Stimulated activated CD4-positive, alpha-beta T cell treated with anti-CD3 and anti-CD28 coated beads, TNF-alpha, amount 100 ng/mL, for 24 hours (primary cell): ENCODE measurements around the gene FAM131A.

Experiments
- DNase-seq, 3 experiments: peaks; one replicate each; pipeline ENCODE4 v3.0.0-alpha.2; 2020; ENCODE audit warnings: low read depth in 3 of 3

The FAM131A gene

DNA sequence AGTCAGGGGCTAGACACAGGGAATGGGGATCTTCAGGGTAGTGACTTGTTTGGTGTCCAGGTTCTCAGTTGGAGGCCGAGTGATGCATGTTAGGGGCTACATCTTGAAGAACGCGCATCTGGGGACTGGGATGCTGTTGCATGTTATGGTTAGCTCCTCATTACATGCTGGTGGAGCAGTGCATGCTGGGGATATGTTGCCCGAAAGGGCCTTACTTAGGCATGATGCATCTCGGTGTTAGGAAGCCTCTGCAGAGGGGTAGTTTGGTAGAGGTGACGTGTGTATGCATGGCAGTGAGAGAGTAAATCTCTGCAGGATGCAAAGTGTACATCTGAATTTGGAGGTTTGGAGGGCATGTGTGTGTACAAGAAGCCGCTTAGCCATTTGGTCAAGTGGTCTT, 20.6 kb upstream of the FAM131A start:
- no peak for DNase-seq

DNA sequence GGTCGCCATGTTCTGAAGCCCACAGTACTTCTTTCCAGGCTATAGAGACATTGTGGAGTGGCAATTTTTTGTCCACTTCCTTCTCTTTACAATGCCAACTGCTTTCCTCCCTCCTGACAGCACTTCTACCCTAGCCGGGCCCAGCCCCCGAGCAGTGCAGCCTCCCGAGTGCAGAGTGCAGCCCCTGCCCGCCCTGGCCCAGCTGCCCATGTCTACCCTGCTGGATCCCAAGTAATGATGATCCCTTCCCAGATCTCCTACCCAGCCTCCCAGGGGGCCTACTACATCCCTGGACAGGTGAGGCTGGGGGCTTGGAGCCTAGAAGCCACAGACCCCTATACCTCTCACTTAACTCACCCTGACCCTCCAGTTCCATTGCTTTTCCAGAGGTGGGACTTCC, 20.2 kb upstream of the FAM131A start:
- DNase-seq, result no peak

DNA sequence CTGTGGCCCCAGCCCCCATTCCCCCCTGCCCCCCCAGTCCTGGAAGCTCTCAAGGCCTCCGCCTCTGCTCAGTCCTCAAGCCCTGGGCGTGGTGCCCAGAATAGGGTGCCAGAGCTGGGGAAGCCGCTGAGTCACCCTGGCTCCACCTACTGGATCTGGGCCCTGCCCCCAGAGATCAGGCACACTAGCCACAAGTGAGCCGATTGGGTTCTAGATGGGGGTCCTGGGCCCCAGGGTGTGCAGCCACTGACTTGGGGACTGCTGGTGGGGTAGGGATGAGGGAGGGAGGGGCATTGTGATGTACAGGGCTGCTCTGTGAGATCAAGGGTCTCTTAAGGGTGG, 17.3 kb upstream of the FAM131A start:
- DNase-seq, result peak in 1 of 3 experiments; percentile 59

DNA sequence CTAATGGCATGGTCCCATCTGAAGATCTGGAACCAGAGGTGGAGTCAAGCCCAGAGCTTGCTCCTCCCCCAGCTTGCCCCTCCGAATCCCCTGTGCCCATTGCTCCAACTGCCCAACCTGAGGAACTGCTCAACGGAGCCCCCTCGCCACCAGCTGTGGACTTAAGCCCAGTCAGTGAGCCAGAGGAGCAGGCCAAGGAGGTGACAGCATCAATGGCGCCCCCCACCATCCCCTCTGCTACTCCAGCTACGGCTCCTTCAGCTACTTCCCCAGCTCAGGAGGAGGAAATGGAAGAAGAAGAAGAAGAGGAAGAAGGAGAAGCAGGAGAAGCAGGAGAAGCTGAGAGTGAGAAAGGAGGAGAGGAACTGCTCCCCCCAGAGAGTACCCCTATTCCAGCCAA, 15.7 kb upstream of the FAM131A start:
- DNase-seq, result no peak

DNA sequence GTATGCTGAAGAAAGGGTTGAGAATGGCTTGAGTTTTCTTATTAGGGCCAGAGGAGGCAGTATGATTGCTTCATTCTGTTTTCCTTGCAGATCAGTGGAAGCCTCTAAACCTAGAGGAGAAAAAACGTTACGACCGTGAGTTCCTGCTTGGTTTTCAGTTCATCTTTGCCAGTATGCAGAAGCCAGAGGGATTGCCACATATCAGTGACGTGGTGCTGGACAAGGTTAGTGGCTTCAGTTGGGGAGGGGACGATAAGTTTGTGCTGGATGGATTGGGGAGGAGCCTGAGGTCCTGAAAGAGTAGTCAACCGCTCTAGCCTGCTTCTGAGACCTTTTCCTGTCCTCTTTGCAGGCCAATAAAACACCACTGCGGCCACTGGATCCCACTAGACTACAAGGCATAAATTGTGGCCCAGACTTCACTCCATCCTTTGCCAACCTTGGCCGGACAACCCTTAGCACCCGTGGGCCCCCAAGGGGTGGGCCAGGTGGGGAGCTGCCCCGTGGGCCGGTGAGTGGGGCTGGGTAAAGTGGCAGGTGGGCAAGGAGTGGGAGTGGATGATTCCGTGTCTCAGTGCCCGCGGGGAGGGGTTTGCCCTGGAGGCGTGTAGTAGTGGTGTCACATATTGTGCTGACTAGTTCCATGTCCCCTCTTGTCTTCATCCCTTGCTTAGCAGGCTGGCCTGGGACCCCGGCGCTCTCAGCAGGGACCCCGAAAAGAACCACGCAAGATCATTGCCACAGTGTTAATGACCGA, 14.5 kb upstream of the FAM131A start:
- no peak for DNase-seq

DNA sequence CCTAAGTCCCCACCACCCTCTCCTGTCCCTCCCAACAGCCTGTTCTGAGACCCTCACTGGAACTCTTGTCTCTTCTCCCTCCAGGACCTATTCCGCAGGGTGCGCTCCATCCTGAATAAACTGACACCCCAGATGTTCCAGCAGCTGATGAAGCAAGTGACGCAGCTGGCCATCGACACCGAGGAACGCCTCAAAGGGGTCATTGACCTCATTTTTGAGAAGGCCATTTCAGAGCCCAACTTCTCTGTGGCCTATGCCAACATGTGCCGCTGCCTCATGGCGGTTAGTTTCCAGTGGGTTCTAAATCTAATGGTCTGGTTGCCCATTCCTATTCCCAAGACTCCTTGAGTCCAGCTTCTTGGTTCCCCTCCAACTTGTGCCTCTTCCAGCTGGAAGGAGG, 13.7 kb upstream of the FAM131A start:
- DNase-seq, result no peak

DNA sequence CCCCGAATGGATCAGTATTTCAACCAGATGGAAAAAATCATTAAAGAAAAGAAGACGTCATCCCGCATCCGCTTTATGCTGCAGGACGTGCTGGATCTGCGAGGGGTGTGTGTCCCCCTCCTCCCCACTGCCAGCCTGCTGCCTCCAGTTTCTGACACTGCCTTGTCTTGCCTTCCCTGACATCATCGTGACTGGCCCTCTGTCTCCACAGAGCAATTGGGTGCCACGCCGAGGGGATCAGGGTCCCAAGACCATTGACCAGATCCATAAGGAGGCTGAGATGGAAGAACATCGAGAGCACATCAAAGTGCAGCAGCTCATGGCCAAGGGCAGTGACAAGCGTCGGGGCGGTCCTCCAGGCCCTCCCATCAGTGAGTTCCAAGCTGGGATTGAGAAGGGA, 12.1 kb upstream of the FAM131A start:
- no peak for DNase-seq

DNA sequence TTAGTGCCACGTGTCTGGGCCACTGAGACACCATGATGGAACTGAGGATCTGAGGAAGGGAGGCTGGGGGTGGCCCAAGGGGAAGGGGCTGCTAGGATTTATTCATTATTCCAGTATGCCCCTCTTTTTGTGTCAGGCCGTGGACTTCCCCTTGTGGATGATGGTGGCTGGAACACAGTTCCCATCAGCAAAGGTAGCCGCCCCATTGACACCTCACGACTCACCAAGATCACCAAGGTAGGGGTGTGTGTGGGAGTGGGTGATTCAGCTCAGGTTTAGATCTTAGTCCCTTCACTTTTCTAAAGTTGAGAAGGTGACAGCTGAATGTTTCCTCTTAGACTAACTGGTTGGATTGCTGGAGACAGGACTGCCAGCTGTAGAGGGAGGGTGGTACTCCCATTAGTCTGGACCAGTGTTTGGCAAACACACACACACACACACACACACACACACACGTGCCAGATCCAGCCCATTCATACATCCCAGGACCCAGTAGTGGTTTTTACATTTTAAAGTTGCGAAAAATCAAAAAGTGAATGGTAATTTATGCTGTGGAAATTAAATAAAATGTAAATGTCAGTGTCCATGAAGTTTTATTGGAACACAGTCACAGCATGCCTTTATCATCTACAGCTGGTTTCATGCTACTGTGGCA, 11.6 kb upstream of the FAM131A start:
- DNase-seq, result peak in 2 of 3 experiments; percentile 21 to 33

DNA sequence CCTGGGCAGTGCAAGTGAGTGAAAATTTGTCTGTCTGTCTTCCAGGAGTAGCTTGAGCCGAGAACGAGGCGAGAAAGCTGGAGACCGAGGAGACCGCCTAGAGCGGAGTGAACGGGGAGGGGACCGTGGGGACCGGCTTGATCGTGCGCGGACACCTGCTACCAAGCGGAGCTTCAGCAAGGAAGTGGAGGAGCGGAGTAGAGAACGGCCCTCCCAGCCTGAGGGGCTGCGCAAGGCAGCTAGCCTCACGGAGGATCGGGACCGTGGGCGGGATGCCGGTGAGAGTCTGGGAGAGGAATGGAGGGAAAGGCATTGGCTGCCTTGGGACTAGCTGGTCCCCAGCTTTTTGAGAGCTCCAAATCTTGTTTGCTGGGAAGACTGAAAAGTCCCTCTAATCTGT, 10.2 kb upstream of the FAM131A start:
- DNase-seq, result no peak

DNA sequence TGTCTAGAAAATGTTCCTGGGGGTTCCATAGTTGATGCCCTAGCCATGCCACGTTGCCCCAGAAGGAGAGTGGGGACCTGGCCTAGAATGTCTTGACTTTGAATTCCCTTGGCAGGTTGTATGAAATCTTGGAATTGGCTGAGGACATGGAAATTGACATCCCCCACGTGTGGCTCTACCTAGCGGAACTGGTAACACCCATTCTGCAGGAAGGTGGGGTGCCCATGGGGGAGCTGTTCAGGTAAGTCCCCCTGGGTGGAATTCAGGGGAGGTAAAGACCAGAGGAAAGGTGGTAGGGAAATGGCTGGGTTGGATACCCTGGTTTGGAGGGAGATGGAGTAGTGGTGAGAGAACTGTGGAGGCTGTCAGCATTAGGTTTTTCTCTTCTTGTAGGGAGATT, 8.9 kb upstream of the FAM131A start:
- DNase-seq, result no peak

DNA sequence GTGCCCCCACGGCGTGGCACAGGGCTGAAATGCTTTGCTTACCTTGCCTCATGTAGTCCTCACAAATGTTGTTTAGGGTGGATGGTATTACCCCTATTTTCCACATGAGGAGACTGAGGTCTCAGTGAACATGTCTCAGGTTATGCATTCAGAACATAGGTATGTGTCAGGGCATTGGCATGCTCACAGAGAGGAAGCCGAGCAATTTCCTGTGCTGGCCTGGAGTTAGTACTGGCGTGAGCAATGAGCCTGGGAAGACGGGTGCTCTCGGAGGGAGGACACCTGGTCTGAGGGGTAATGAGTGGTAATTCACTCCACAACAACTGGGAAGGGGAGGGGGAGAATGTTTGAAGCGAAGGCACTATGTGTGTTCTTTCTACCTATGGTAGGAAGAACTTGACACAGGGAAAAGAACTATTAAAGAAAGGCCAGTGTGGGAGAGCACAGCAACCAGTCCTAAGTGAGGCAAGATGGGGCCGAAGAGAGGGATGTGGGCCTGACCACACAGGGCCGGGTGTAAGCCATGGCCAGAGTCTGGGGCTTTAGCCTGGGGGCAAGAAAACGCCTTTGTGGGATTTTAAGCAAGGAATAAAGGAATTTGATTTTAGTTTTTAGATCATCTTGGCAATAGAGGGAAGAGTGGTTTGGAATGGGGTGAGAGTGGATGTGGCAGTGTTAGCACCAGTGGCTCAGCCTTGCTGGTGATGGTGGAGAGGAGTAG, 4.9 kb upstream of the FAM131A start:
- no peak for DNase-seq

DNA sequence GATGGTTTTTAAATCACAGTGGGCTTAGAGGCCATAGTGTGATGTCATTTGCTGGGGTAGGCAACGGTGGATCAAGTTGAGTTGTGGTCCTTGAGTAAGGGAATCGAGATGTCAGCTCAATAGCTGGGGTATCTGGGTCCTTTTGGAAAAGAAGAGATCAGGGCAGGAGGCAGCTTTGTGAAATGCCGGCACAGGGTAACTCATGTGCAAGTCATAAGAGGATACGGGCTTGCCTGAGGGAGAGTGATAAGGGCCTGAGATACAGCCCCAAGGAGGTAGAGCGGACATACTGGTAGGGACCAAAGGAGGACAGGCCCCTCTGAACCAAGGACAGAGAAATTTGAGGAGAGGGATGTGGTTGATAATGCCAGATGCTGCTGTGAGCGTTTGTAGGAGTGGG, 4.2 kb upstream of the FAM131A start:
- no peak for DNase-seq

DNA sequence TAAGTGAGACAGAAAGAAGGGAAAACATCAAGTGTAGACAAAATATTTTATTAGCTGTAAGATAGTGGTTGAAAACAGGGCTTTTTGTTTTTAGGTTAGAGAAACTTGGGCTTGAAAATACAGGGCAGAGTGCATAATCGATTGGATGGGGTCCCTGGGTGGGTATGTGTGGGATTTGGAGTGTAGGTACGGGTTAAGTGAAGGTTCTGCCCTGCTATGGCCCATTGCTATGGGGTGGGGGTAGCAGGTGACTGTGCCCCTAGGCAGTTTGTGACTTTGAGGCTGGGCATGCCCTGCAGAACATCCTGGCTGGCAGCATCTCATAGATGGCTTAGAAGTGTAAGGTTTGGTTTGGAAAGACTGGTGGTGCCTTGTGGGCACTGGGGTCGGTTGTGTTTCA, 3.7 kb upstream of the FAM131A start:
- DNase-seq, result no peak

DNA sequence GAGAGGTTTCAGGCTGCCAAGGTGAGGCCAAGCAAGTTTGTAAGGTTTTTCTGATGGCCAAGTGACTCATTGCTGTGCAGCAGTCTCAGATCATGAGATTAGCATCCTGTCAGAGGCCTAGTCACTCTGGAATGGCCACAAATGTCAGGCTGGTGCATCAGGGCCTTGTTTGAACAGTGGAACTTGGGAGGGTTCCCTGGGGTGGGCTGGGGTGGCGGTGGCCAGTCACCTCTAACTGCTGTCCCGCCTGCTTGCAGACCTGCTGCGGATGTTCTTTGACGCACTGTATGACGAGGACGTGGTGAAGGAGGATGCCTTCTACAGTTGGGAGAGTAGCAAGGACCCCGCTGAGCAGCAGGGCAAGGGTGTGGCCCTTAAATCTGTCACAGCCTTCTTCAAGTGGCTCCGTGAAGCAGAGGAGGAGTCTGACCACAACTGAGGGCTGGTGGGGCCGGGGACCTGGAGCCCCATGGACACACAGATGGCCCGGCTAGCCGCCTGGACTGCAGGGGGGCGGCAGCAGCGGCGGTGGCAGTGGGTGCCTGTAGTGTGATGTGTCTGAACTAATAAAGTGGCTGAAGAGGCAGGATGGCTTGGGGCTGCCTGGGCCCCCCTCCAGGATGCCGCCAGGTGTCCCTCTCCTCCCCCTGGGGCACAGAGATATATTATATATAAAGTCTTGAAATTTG, 2.8 kb upstream of the FAM131A start:
- peak in 1 of 3 experiments; percentile 34 for DNase-seq

DNA sequence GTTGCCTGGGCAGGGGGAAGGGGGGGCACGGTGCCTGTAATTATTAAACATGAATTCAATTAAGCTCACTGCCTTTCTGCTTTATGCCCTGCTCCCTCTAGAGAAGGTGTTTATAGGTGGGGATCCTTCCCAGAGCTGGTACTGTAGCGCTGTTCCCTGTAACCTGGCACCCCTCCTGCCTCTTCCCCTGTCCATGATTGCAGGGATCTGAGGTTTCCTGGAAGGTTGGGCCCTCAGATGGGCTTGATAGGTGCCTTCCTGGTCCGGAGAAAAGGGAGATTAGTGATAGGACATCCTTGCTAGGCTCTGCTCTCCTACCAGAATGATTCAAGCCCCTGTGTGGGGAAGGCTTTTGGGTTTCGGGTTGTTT, 2.1 kb upstream of the FAM131A start:
- no peak for DNase-seq

DNA sequence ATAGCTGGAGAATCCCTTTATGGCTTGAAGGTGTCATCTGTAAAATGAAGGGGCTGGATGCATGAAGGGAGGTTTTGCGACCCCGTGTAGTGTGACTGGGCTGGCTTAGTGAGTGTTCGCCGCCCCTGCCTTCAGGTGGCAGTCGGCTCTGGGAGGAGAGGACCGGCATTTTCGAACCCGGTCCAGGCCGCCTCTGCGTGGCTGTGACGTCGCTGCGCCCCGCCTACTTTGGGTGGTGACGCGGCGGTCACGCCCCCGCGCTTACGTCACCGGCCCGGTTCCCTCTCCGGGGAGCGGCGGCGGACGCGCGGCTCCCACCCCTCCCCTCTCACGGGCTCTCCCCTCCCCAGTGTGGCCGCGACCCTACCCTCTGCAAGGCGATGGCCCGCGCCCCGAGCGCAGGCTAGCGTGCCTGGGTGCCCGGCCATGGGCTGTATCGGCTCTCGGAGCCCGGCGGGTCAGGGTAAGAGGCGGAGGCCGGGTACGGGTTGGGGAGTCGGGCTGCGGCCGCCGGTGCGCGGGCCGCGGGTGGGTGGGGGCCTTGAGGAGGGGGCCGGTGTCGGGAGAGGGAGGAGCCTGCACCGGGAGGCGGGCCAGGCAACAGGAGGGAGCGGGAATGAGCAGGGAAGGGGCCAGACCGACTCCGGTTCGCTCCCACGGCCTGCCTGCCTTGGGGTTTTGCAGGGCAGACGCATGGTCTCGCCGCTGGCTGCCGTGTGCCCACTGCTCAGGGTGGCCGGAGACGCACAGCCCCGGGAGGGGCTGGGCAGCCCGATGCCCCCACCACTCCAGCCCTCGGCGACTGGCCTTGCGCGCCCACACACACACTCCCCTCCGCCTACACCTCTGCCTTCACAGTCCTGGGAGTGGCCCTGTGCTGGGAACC, 1.5 kb upstream of the FAM131A start:
- peak; percentile 75 to 86 (median 84) for DNase-seq

DNA sequence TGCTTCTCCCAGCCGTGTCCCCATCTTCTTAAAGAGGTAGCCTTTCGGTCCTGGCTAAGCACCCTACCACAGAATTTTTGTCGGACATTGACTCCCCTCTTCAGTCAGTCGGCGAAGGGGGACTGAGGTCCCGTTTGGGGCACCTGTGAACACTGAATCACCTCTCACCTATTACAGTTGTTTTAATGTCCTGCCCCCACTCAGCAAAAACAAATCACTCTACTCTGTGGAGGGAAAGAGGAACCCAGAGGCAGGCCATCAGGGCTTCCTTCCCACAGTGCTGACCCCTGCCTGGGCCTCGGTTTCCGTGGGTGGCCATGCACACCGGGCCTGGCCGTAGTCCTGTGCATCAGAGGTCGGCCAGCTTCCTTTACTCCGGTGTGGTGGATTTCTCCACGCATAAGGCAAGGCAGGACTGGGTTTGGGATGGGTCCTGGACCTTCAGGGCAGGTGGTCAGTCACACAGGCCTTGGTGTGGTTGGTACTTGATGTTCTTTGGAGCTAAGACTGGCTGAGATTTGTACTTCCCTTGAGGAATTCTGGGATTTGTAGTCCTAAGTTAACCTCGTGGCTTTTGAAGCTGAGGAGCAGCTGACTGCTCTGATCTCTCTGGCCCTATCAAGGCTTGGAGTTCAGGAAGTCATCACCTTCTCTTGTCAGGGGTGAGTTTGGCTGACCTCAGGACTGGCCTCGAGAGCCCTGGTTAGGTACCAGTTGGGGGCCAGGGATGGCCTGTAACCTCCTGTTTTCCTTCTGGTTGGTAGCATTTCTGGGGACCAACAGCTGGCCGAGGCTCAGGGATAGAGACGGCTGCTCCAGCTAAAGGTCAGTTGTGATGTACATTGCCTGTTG, 627 bp upstream of the FAM131A start:
- no peak for DNase-seq

DNA sequence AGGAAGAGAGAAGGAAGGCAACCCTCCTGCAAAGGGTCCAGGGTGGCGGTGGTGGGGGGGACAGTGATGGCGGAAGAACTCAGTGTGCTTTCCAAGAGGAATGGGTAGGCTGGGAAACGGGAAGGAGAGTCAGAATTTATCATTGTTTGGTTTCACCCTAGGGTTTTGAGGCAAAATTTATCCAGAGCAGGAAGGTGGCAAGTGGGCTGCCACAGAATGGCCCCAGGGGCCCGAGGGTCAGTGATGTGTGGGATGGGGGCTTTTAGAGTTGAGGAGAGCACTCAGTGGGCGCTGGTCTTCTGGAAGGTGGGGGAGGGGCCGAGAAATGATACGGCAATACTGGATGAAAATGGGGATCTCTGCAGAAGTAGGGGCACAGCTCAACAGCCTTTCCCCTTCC, 581 bp downstream of the FAM131A start:
- no peak for DNase-seq

DNA sequence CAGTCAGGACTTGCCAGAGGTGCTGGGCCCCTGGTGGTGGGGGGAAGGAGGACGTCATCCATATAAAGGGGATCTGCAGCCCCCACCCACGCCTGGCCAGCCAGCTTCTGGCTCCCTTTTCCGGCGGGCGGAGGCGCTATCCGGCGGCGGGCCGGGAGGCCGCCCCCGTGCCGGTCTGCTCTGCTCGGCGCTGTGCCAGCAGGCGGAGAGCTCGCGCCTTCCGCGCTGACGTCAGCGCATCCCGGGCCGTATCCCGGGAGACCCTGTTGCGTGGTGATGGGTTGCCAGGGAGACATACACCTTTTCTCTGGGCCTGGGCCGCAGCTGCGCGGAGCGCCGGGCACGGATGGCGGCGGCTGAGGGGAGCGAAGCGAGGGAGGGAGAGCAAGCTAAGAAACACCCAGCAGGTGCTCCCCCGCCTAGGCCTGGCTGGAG, 1.1 kb downstream of the FAM131A start:
- no peak for DNase-seq

DNA sequence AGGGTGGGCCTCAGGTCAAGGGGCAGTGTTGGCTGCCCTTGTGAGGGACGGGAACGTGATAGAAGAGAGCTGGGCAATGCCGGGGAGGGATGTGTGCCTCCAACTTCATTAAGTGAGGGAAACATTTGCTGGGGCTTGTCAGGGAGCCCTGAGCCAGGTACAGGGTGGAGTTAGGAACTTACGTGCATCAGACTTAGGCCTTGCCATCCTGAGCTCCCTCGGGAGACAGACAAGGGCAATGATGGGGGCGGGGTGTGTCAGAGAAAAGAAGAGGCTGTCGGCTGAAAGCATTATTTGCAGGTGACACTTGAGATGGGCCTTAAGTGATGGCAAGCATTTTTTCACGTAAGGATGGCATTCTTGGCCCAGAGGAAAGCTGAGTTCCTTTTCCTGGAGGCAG, 1.6 kb downstream of the FAM131A start:
- DNase-seq, result no peak
